Right lobe of liver (tissue), 4 donors: ENCODE data around the gene MYOZ3.

ENCODE experiments used
- POLR2A ChIP-seq: fragments of 450-650 bp; IDR thresholded peaks from one replicate; pipeline ENCODE4 v1.6.1; 2017; ENCODE audit warnings: antibody characterized with exemption, mild to moderate bottlenecking
- TF ChIP-seq, protein P1 (sequence below), 4 donors: fragments of 200-600 bp in 3 of 4; fragments of 450-650 bp in 1 of 4; IDR thresholded peaks; one replicate each; pipeline versions ENCODE4 v1.5.1 to v1.8.0; 2016 to 2022; ENCODE audit warnings: antibody characterized with exemption in 4 of 4, mild to moderate bottlenecking in 2 of 4
- donor health status: DM: no; HTN: no; CAD: no.
- donor health status: DM: no; HTN: no; CAD: no.
- donor health status: DM: no; HTN: yes; CAD: no.

DNA sequence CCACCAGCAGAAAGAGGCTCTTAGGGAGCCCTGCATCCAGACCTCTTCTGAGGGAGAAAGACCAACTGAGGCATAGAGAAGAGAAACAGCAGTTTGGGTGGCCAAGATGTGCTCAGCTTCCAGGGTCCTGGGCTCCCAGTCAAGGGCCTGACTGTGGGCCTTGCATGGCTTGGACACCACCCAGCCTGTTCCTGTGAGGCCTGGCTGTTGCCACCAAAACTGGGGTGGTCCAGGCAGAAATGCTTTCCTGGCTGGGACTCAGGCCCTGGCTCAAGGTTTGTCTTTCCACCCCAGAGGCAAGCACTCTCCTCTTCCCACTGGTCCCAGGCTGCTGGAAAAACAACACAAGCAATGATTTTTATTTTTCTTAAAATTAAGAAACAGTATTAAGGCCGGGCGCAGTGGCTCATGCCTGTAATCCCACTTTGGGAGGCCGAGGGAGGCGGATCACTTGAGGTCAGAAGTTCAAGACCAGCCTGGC lies 13.3 kb downstream of the MYOZ3 start:
- TF ChIP-seq, protein P1, sequence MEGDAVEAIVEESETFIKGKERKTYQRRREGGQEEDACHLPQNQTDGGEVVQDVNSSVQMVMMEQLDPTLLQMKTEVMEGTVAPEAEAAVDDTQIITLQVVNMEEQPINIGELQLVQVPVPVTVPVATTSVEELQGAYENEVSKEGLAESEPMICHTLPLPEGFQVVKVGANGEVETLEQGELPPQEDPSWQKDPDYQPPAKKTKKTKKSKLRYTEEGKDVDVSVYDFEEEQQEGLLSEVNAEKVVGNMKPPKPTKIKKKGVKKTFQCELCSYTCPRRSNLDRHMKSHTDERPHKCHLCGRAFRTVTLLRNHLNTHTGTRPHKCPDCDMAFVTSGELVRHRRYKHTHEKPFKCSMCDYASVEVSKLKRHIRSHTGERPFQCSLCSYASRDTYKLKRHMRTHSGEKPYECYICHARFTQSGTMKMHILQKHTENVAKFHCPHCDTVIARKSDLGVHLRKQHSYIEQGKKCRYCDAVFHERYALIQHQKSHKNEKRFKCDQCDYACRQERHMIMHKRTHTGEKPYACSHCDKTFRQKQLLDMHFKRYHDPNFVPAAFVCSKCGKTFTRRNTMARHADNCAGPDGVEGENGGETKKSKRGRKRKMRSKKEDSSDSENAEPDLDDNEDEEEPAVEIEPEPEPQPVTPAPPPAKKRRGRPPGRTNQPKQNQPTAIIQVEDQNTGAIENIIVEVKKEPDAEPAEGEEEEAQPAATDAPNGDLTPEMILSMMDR (IDR thresholded peaks at IDR 0.05): no peak
- no peak for TF ChIP-seq POLR2A
